GM23338 (cell line): ENCODE data around the gene CNTNAP2.

Experiments used
- CREB1 ChIP-seq: fragments of 250-450 bp; sonication (Bioruptor Pico); IDR thresholded peaks from 2 replicates; pipeline ENCODE4 v1.5.0; 2020; ENCODE audit warnings: low read depth, mild to moderate bottlenecking, moderate library complexity
- CTCF ChIP-seq, 2 experiments: fragments of 200-600 bp in 1 of 2; sonication (generic) in 1 of 2; conservative IDR thresholded peaks; 2 replicates each; pipeline versions ENCODE4 v1.5.1 to v1.6.1; 2016 to 2017; ENCODE audit warnings: antibody characterized with exemption in 2 of 2, low read depth in 2 of 2, mild to moderate bottlenecking in 2 of 2, moderate library complexity in 1 of 2
- EZH2phosphoT487 ChIP-seq: fragments of 200-600 bp; sonication (generic); IDR thresholded peaks from one replicate; pipeline ENCODE4 v1.8.1; 2018; ENCODE audit warnings: antibody characterized with exemption; ENCODE audit not compliant: unreplicated experiment
- JUNB ChIP-seq: IDR thresholded peaks from one replicate; pipeline ENCODE4 v1.6.1; 2016; ENCODE audit warnings: antibody characterized with exemption; ENCODE audit not compliant: unreplicated experiment
- POLR2AphosphoS5 ChIP-seq: IDR thresholded peaks from 2 replicates; pipeline ENCODE4 v1.6.1; 2016; ENCODE audit warnings: antibody characterized with exemption, low read depth
- TF ChIP-seq, protein P1 (sequence below): IDR thresholded peaks from one replicate; pipeline ENCODE4 v1.6.1; 2018; ENCODE audit warnings: antibody characterized with exemption; ENCODE audit not compliant: unreplicated experiment

GRCh38 chr7:146874722-146875121 is 758.1 kb downstream of the CNTNAP2 start:
- no peak for TF ChIP-seq CTCF (conservative IDR thresholded peaks at IDR 0.05; ENCODE audit: low read depth in 2 of 2)
- no peak for TF ChIP-seq JUNB
- no peak for TF ChIP-seq CREB1 (CRISPR knock-in tag)
- TF ChIP-seq, protein P1, sequence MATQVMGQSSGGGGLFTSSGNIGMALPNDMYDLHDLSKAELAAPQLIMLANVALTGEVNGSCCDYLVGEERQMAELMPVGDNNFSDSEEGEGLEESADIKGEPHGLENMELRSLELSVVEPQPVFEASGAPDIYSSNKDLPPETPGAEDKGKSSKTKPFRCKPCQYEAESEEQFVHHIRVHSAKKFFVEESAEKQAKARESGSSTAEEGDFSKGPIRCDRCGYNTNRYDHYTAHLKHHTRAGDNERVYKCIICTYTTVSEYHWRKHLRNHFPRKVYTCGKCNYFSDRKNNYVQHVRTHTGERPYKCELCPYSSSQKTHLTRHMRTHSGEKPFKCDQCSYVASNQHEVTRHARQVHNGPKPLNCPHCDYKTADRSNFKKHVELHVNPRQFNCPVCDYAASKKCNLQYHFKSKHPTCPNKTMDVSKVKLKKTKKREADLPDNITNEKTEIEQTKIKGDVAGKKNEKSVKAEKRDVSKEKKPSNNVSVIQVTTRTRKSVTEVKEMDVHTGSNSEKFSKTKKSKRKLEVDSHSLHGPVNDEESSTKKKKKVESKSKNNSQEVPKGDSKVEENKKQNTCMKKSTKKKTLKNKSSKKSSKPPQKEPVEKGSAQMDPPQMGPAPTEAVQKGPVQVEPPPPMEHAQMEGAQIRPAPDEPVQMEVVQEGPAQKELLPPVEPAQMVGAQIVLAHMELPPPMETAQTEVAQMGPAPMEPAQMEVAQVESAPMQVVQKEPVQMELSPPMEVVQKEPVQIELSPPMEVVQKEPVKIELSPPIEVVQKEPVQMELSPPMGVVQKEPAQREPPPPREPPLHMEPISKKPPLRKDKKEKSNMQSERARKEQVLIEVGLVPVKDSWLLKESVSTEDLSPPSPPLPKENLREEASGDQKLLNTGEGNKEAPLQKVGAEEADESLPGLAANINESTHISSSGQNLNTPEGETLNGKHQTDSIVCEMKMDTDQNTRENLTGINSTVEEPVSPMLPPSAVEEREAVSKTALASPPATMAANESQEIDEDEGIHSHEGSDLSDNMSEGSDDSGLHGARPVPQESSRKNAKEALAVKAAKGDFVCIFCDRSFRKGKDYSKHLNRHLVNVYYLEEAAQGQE: no peak
- TF ChIP-seq EZH2phosphoT487: no peak
- TF ChIP-seq POLR2AphosphoS5: no peak
